Stimulated activated CD8-positive, alpha-beta memory T cell treated with anti-CD3 and anti-CD28 coated beads, Interleukin-4, amount 100 ng/mL, for 48 hours (primary cell): ENCODE results near the gene FXYD7.
"Not testable (repeated sequence)": the region's sequence is repeated elsewhere in the genome, so short reads cannot be mapped to it uniquely, and the experiment has no call there.

Experiments used
- DNase-seq: peaks from one replicate; pipeline ENCODE4 v3.0.0-alpha.2; 2020

FXYD7 gene

GRCh38 chr19:35167251-35168119 is 24.4 kb downstream of the FXYD7 start:
- DNase-seq = peak; percentile 25

- peak; percentile 22 for DNase-seq
Observed at GRCh38 chr19:35168196-35168595, 25.1 kb downstream of the FXYD7 start.

DNA sequence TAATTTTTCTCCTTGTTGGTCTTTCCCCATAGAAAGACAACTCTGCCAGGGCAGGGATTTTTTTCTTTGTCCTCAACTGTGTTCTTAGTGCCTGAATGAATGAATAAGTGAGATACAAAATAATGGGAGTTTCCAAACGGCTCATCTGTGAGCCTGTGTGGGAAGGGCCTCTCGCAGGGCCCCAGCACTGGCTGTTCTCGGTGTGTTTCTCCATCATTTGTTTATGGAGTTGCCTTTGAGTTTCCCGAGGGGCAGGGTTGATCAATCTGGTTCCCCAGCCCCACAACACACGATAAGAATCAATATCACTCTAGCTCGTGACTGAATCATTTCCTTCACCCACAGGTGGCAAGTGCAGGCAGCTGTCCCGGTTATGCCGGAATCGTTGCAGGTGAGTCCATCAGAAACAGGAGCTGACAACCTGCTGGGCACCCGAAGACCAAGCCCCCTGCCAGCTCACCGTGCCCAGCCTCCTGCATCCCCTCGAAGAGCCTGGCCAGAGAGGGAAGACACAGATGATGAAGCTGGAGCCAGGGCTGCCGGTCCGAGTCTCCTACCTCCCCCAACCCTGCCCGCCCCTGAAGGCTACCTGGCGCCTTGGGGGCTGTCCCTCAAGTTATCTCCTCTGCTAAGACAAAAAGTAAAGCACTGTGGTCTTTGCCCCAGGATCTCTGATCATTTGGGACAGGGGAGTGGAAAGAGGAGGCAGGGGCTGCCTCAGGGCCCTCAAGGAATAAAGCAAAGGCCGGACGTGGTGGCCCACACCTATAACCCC is 26.4 kb downstream of the FXYD7 start:
- peak; percentile 21 for DNase-seq

DNA sequence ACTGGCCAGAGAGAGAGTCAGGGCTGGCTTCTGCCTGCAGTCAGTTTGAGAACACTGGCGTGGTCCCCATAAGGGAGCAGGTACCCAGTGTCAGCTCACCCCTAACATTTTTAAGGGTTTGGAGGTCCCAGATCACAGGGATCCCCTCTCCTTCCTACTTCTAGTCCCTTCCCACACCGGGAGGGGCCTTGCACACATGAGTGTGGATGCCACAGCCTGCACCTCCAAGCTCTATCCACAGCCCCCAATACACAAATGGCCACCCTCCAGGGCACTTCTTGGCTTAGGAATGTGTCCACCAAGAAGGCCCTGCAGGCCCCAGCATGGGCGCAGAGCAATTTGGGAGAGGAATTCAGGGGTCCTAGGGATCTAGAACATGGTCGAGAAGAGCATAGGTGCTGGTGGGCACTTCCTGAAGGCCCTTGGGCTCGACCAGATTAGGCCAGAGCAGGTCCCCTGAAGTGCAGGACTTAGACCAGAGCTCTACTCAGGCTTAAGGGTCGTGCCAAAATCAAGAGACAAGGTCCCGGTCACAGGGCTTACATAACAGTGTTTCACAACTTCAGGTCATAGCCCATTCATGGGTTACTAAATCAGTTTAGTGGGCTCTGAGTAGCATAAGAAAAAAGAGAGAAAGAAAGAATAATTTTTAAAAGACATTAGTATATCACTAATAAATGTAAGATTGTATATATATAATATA is 27.5 kb downstream of the FXYD7 start:
- DNase-seq = no peak

DNA sequence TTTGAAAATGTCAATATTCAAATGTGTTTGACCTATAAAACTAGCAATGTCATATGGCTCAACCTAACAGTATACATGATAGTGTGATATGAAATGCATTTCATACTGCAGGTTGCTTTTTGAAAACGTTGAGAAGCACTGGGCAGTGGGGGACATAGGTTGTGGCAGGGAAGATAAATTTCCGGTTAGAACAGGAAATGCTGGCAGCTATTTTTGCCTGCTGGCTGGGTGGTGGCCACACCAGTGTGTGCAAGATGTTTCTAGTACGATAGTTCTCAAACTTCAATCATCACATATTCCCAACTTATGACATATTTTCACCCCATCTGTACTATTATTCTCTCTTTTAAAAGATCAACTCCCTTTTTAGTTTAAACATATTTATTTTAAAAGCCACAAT is 28.7 kb downstream of the FXYD7 start:
- DNase-seq = no peak

DNA sequence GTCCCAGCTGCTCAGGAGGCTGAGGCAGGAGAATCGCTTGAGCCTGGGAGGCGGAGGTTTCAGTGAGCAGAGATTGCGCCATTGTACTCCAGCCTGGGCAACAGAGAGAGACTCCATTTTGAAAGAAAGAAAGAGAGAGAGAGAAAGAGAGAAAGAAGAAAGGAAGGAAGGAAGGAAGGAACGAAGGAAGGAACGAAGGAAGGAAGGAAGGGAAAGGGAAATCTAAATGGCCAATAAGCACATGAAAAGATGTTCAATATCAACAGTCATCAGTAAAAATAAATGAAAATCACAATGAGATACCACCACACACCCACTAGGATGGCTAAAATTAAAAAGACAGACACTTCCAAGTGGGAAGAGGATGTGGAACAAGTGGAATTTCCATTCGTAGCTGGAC is 31.2 kb downstream of the FXYD7 start:
- DNase-seq = no peak

GRCh38 chr19:35176181-35176570 is 33.1 kb downstream of the FXYD7 start:
- no peak for DNase-seq

- DNase-seq = peak; percentile 20
Observed at GRCh38 chr19:35177377-35178274, 34.6 kb downstream of the FXYD7 start.

DNA sequence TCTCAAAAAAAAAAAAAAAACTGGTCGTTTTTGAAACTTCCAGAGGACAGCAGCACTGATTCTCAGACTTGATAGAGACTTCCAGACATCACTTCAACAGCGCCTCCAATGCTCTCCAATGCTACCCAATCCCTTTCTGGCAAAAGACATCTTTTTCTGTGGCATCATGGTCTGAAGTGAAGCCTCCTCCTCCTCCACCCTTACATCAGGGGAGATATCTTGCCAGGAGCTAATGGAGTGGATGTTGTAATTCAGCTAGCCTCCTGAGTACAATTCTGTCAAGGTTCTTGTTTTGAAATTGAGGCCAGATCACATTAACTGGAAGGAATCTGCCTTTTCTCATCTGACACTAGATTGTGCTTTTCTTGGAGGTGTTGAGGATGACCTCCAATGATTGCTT is 35.6 kb downstream of the FXYD7 start:
- DNase-seq = peak; percentile 13

DNA sequence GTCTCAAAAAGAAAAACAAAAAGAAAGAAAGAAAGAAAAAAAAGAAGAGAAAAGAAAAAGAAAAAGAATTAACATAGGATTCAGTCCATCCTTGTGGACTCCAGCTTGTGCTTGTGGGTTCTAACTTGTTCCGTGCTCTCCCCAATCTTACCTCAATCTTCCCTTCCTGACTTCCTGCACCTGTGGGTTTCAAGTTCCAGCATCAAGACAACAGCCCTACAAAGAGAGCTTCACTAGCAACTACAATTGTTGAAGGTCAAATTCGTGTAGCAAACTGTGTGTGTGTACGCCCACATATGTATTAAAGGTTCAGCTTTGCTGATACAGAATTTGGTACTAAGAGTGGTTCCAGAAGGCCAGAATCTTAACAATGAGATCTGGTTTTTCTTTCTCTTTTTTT is 36.8 kb downstream of the FXYD7 start:
- no peak for DNase-seq

GRCh38 chr19:35181387-35181786 is 38.3 kb downstream of the FXYD7 start:
- DNase-seq = no peak

DNA sequence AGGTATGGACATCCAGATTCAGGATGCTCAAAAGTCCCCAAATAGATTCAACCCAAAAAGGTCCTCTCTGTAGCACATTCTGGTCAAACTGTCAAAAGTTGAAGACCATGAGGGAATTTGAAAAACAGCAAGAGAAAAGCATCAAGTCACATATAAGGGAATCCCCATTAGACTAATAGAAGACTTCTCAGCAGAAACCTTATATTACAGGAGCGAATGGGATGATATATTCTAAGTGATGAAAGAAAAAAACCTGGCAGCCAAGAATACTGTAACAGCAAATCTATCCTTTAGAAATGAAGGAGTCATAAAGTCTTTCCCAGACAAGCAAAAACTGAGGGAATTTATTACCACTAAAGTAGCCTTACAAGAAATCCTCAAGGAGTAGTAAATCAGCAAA is 41.2 kb downstream of the FXYD7 start:
- DNase-seq = no peak

DNA sequence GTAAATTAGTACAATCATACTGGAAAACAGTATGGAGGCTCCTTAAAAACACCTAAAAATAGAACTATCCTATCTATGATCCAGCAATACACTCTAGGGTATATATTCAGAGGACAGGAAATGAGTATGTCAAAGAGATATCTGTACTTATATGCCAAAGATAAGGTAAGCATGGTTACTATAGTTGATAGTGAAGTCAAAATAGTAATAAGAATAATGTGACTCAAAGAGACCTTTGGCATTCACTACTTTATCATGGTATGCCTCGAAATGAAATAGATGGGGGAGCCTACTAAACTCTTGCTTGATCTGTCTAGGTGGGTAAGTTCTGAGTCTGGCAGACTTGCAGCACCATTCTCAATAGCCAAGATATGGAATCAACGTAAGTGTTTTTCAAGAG is 41.8 kb downstream of the FXYD7 start:
- DNase-seq = no peak

- no peak for DNase-seq
Observed at GRCh38 chr19:35194012-35194984, 51.2 kb downstream of the FXYD7 start.

- no peak for DNase-seq
Observed at GRCh38 chr19:35195830-35196229, 52.8 kb downstream of the FXYD7 start.

- DNase-seq = not testable (repeated sequence)
Observed at GRCh38 chr19:35196861-35197260, 53.8 kb downstream of the FXYD7 start.

- no peak for DNase-seq
Observed at GRCh38 chr19:35199481-35199880, 56.4 kb downstream of the FXYD7 start.

- peak; percentile 22 for DNase-seq
Observed at GRCh38 chr19:35202722-35203688, 60.0 kb downstream of the FXYD7 start.
